Psoas muscle (tissue), 8 donors: ENCODE results near the gene CT45A3. TPM values are rescaled to one million over a fixed set of nuclear protein-coding genes. Genes with fewer than 3 reads are reported as not detected.
"Not testable (repeated sequence)": the region's sequence is repeated elsewhere in the genome, so short reads cannot be mapped to it uniquely, and the experiment has no call there.

ENCODE experiments used
- ATAC-seq, 4 donors: fragments of 200-7000 bp; cut with Tn5 transposase; one replicate each; pipeline ENCODE4 v1.9.1; 2020; ENCODE audit warnings: moderate library complexity in 3 of 4, mild to moderate bottlenecking in 2 of 4
- DNase-seq, 2 donors: peaks; one replicate each; pipeline ENCODE4 v3.0.0-alpha.2; 2020
- H3K27ac ChIP-seq: fragments of 200-600 bp; one replicate; pipeline ENCODE4 v1.8.0; 2022
- H3K27me3 ChIP-seq, 3 donors: fragments of 200-600 bp in 1 of 3; one replicate each; pipeline versions ENCODE4 v1.6.1 to v1.8.0; 2013 to 2022; ENCODE audit warnings: low read length in 2 of 3, mild to moderate bottlenecking in 2 of 3, moderate library complexity in 1 of 3; ENCODE audit not compliant: insufficient read depth in 3 of 3
- H3K36me3 ChIP-seq, 2 donors: fragments of 200-600 bp in 1 of 2; one replicate each; pipeline versions ENCODE4 v1.6.1 to v1.8.0; 2013 to 2022; ENCODE audit warnings: low read depth in 1 of 2, mild to moderate bottlenecking in 1 of 2, moderate library complexity in 1 of 2; ENCODE audit not compliant: insufficient read depth in 1 of 2
- H3K4me1 ChIP-seq: fragments of 200-600 bp; one replicate; pipeline ENCODE4 v1.8.0; 2022
- H3K4me3 ChIP-seq: fragments of 200-600 bp; one replicate; pipeline ENCODE4 v1.8.0; 2022; ENCODE audit warnings: mild to moderate bottlenecking
- H3K9me3 ChIP-seq: fragments of 200-600 bp; one replicate; pipeline ENCODE4 v1.8.0; 2022
- CTCF ChIP-seq: fragments of 200-600 bp; IDR thresholded peaks from one replicate; pipeline ENCODE4 v1.8.0; 2022; ENCODE audit warnings: antibody characterized with exemption
- WGBS, 3 donors: extraction: QIAGEN DNeasy Blood & Tissue Kit; methylation state at CpG; one replicate each; pipeline versions ENCODE4 v1.1.6 to v1.1.7; 2013; 5-methylcytosine and 5-hydroxymethylcytosine counted together
- intact Hi-C, 2 donors: fragments of 100-400 bp; cut with DNase I; formaldehyde crosslinking; loops; one replicate each; pipeline versions ENCODE4 v1.11.0 to v1.14.2; 2022
- polyA plus RNA-seq, 3 donors: library from polyadenylated mRNA; stranded (reverse); fragments of 200-250 nt; gene quantifications; one replicate each; pipeline ENCODE4 v1.2.3, GENCODE V29; 2013
- total RNA-seq, 4 donors: library from RNA; stranded (reverse); fragmentation: NEBNext Ultra II Directional in 2 of 4; extraction: Animal tissue kit (Norgen Biotek cat#: 25700) in 2 of 4; gene quantifications; one replicate each; pipeline versions ENCODE4 v1.2.1 to v1.2.4, GENCODE V29; 2021 to 2023
- donor health status: healthy with polysubstance abuse.
- donor health status: DM: no; HTN: no; CAD: no; lungs with moderate emphysema.
- donor health status: Bipolar disorder and iron deficiency.
- donor health status: healthy.
- donor health status: DM: yes; HTN: yes; CAD: no.
- donor health status: DM: no; HTN: no; CAD: no.
- donor health status: DM: no; HTN: no; CAD: no.
- donor health status: DM: yes; HTN: yes; CAD: no.

CT45A3 gene
- total and polyA plus RNA-seq, 7 donors, result not detected

DNA sequence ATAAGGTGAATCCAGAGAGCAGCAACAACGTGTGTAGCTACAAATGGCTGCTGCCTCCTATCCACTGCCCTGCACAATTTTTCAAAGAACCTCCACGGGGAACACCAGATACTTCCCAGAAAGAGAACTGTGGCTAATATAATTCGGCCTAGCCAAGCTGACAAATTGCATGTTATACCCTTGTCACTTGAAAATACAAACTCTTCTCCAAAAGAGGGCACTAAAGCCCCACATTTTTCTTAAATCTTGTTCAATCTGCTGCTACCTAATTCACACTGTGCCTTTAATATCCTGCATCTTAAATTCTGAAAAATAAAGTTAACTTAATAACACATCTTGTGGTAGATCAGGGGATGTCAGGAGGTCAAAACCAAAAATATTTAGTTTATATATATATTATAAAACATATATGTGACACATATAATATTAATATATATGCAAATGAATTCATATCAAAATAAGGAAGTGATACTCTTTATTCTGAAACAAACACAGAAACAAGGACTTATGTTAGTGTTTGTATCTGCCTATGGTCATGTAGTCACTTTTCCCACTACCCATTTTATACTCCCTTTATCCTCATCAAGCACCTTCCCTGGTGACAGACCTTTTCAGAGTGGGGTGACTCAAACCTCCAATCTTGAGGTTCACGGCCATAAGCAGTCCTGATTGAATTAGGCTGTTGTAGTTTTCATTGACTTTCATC is 30.5 kb downstream of the CT45A3 start:
- Histone ChIP-seq H3K4me3 (no peak overlapping the region), H3K9me3 (no peaks in the 10 kb centered on the region), H3K4me1 (no peaks in the 10 kb centered on the region), H3K36me3 (no peaks in the 10 kb centered on the region), H3K27ac (no peak overlapping the region), H3K27me3 (no peaks in the 10 kb centered on the region)
- ATAC-seq (no peak), DNase-seq (no peak)
- WGBS, 3 donors, result 29 to 39% (median 30%) methylated on average over 4 of the region's 4 CpGs
- intact Hi-C loops, result no loop called here
- TF ChIP-seq CTCF, result no peak

DNA sequence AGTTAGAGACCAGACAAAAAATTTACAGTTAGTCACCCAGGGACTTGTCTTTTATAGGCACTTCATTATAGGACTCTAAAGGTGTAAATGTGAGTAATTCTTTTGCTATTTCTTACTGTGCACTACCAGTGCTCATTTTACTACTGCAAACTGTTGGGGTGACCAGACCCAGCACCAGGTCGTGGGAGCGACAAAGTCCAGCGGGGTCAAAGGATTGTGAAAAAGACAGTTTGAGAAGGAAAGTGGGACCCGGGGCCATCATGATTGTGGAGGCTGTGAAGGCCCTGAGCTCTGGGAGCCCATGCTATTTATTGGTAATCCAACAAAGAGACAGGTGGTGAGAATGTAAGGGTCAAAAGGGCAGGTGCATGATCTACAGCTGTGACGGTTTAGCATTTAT is 33.3 kb downstream of the CT45A3 start:
- H3K27ac ChIP-seq, H3K4me3 ChIP-seq, H3K9me3 ChIP-seq, H3K4me1 ChIP-seq, intact Hi-C loops, DNase-seq, ATAC-seq, H3K27me3 ChIP-seq, H3K36me3 ChIP-seq: not testable (repeated sequence)
- 50 to 55% (median 51%) methylated on average over 5 of the region's 5 CpGs for WGBS, 3 donors

- intact Hi-C loops, result no loop called here
- 83 to 93% (median 90%) methylated on average over 17 to 20 of the region's 20 CpGs for WGBS, 3 donors
Measured at GRCh38 chrX:135713795-135714194, 54.2 kb downstream of the CT45A3 start.

DNA sequence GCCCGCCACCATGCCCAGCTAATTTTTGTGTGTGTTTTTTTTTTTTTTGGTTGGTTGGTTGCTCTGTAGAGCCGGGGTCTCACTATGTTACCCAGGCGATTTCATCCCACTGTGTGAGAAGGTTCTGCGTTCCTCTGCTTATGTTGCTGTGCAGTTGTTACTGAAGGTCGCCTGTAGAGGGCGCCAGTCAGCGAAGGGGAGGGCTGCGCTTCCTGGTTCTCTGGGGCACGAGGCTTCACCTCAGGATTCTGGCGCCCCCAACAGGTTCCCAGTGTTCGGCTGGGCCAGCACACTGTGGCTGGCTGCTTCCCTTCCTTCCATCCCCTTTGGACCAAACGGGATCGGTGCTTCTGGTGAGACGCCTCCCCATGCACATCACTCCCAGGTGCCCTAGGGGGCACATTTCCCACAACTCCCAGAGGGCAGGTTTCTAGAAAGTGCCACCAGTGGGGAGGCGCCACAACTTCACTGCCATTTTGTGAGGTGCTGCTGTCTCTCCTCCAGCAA is 54.8 kb downstream of the CT45A3 start, which contains the start of gene CT45A1:
Gene CT45A1 (plus strand): TSS at position 457 of the 507 bp plus-strand sequence. CDS start 5,302 bp downstream, outside the sequence.
- DNase-seq, H3K27ac ChIP-seq, H3K9me3 ChIP-seq, intact Hi-C loops, ATAC-seq, H3K4me1 ChIP-seq, H3K27me3 ChIP-seq, H3K36me3 ChIP-seq, H3K4me3 ChIP-seq: not testable (repeated sequence)
- WGBS, 3 donors, result 68 to 96% (median 90%) methylated on average over 4 to 12 of the region's 15 CpGs

More at GRCh38 chrX:135713795-135714194, 54.2 kb downstream of the CT45A3 start:
- no peaks in the 10 kb centered on the region for H3K27me3 ChIP-seq
- no peak overlapping the region for H3K4me3 ChIP-seq
- TF ChIP-seq CTCF, result no peak
- no peaks in the 10 kb centered on the region for H3K4me1 ChIP-seq
- no peaks in the 10 kb centered on the region for H3K36me3 ChIP-seq
- DNase-seq (no peak), ATAC-seq (no peak)
- H3K27ac ChIP-seq, result no peak overlapping the region
- H3K9me3 ChIP-seq, result no peaks in the 10 kb centered on the region

Other genes with a start within 250 kb of the CT45A3 start
- 1 to 10 TPM in 1 of 4 donors, under 1 TPM in 3; 0.38 to 1.2 (median 0.86) TPM for gene INTS6L, start 247.5 kb downstream of the CT45A3 start, total RNA-seq
- 1 to 10 TPM in 1 of 3 donors, under 1 TPM in 2; 0.47 to 1.1 (median 0.77) TPM for gene INTS6L, start 247.5 kb downstream of the CT45A3 start, polyA plus RNA-seq
- not detected for gene CT45A1, start 54.6 kb downstream of the CT45A3 start, total RNA-seq
- not detected for gene CT45A1, start 54.6 kb downstream of the CT45A3 start, polyA plus RNA-seq
- gene CT45A5, start 17.3 kb upstream of the CT45A3 start, total RNA-seq, result not detected
- gene CT45A5, start 17.3 kb upstream of the CT45A3 start, polyA plus RNA-seq, result not detected
- gene CT45A6, start 34.6 kb upstream of the CT45A3 start, total RNA-seq, result not detected
- gene CT45A6, start 34.6 kb upstream of the CT45A3 start, polyA plus RNA-seq, result not detected
- not detected for gene CT45A2, start 51.8 kb upstream of the CT45A3 start, total RNA-seq
- not detected for gene CT45A2, start 51.8 kb upstream of the CT45A3 start, polyA plus RNA-seq
- gene CT45A7, start 69.1 kb upstream of the CT45A3 start, total RNA-seq, result not detected
- not detected for gene CT45A7, start 69.1 kb upstream of the CT45A3 start, polyA plus RNA-seq
- gene CT45A8, start 86.3 kb upstream of the CT45A3 start, total RNA-seq, result not detected
- not detected for gene CT45A8, start 86.3 kb upstream of the CT45A3 start, polyA plus RNA-seq
- gene CT45A9, start 103.6 kb upstream of the CT45A3 start, total RNA-seq, result not detected
- not detected for gene CT45A9, start 103.6 kb upstream of the CT45A3 start, polyA plus RNA-seq
- gene CT45A10, start 125.3 kb upstream of the CT45A3 start, total RNA-seq, result not detected
- not detected for gene CT45A10, start 125.3 kb upstream of the CT45A3 start, polyA plus RNA-seq
- not detected for gene SAGE1, start 125.5 kb upstream of the CT45A3 start, total RNA-seq
- not detected for gene SAGE1, start 125.5 kb upstream of the CT45A3 start, polyA plus RNA-seq
- 10 to 100 TPM; 17.8 to 21.1 (median 20.4) TPM for gene MMGT1, start 205.8 kb upstream of the CT45A3 start, total RNA-seq
- gene MMGT1, start 205.8 kb upstream of the CT45A3 start, polyA plus RNA-seq, result 10 to 100 TPM in 2 of 3 donors, 1 to 10 TPM in 1; 8.9 to 18.5 (median 12.2) TPM
- gene SLC9A6, start 217.2 kb upstream of the CT45A3 start, total RNA-seq, result 10 to 100 TPM in 1 of 4 donors, 1 to 10 TPM in 3; 8.8 to 11.8 (median 9.1) TPM
- 10 to 100 TPM in 1 of 3 donors, 1 to 10 TPM in 2; 7.9 to 16.9 (median 8.0) TPM for gene SLC9A6, start 217.2 kb upstream of the CT45A3 start, polyA plus RNA-seq